IMR-90 (cell line): ENCODE data around the gene ELOVL5. TPM values are rescaled to one million over a fixed set of nuclear protein-coding genes. Genes with fewer than 3 reads are reported as not detected.

Experiments
- ATAC-seq: fragments of 200-7000 bp; cut with Tn5 transposase; 2 replicates; pipeline ENCODE4 v1.9.1; 2020; ENCODE audit warnings: low read depth, mild to moderate bottlenecking, moderate library complexity
- BruUV-seq: library from RNA; stranded (reverse); fragments of 400-500 nt; replicated peaks from 2 replicates; lab custom pipeline; 2021; lab: Mats Ljungman, UMichigan
- CTCF ChIA-PET: fragments of 300-600 bp; formaldehyde crosslinking; extraction: SDS; loops from one replicate; lab custom pipeline; 2021; ENCODE audit warnings: antibody characterized with exemption; lab: Yijun Ruan, JAX
- POLR2A ChIA-PET: fragments of 300-600 bp; sonication (Branson Sonifier 250); formaldehyde crosslinking; loops from one replicate; lab custom pipeline; 2022; ENCODE audit warnings: antibody characterized with exemption; ENCODE audit not compliant: unreplicated experiment; lab: Charles Lee
- DNase-seq: peaks from one replicate; pipeline ENCODE4 v3.0.0; 2013
- H2AFZ ChIP-seq: replicated peaks from 2 replicates; pipeline ENCODE3; 2013; ENCODE audit warnings: low read length, mild to moderate bottlenecking; ENCODE audit not compliant: poor library complexity
- H2AK5ac ChIP-seq: 2 replicates; pipeline ENCODE4 v1.6.1; 2013; ENCODE audit warnings: low read depth, low read length, inconsistent platforms
- H2AK9ac ChIP-seq: replicated peaks from 2 replicates; pipeline ENCODE3; 2013; ENCODE audit warnings: mild to moderate bottlenecking, low read depth, low read length, moderate library complexity; ENCODE audit not compliant: poor library complexity
- H2BK120ac ChIP-seq: 2 replicates; pipeline ENCODE4 v1.6.1; 2013; ENCODE audit warnings: low read depth, low read length, inconsistent platforms
- H2BK15ac ChIP-seq: 3 replicates; pipeline ENCODE4 v1.6.1; 2013; ENCODE audit warnings: low read depth, low read length, inconsistent platforms
- H2BK20ac ChIP-seq: 2 replicates; pipeline ENCODE4 v1.6.1; 2013; ENCODE audit warnings: low read depth, mild to moderate bottlenecking, inconsistent platforms, low read length, moderate library complexity
- H2BK5ac ChIP-seq: 2 replicates; pipeline ENCODE4 v1.6.1; 2013; ENCODE audit warnings: mild to moderate bottlenecking, low read depth, low read length, inconsistent platforms; ENCODE audit not compliant: poor library complexity, severe bottlenecking
- H3K14ac ChIP-seq: replicated peaks from 2 replicates; pipeline ENCODE4 v1.6.1; 2013; ENCODE audit warnings: low read depth, low read length, inconsistent platforms
- H3K18ac ChIP-seq: 2 replicates; pipeline ENCODE4 v1.6.1; 2013; ENCODE audit warnings: low read depth, low read length, control low read depth
- H3K23ac ChIP-seq: 2 replicates; pipeline ENCODE4 v1.6.1; 2013; ENCODE audit warnings: low read depth, low read length, inconsistent platforms
- H3K27ac ChIP-seq: 2 replicates; pipeline ENCODE4 v1.5.1; 2013; ENCODE audit warnings: mild to moderate bottlenecking, control low read depth, low read length; ENCODE audit not compliant: insufficient read depth
- H3K27me3 ChIP-seq: 2 replicates; pipeline ENCODE4 v1.6.1; 2013; ENCODE audit warnings: low read length; ENCODE audit not compliant: control insufficient read depth, insufficient read depth
- H3K36me3 ChIP-seq: 2 replicates; pipeline ENCODE4 v1.6.1; 2013; ENCODE audit warnings: low read length, mixed read lengths; ENCODE audit not compliant: control insufficient read depth, insufficient read depth
- H3K4ac ChIP-seq: 2 replicates; pipeline ENCODE4 v1.6.1; 2013; ENCODE audit warnings: low read depth, low read length, inconsistent platforms
- H3K4me1 ChIP-seq: 2 replicates; pipeline ENCODE4 v1.6.1; 2013; ENCODE audit warnings: low read length, mixed read lengths; ENCODE audit not compliant: control insufficient read depth, insufficient read depth
- H3K4me2 ChIP-seq: 2 replicates; pipeline ENCODE4 v1.6.1; 2013; ENCODE audit warnings: low read depth, mild to moderate bottlenecking, control low read depth, low read length, moderate library complexity
- H3K4me3 ChIP-seq: 2 replicates; pipeline ENCODE4 v1.5.1; 2013; ENCODE audit warnings: low read depth, mild to moderate bottlenecking, control low read depth, low read length, moderate library complexity; ENCODE audit not compliant: insufficient read depth
- H3K56ac ChIP-seq: 2 replicates; pipeline ENCODE4 v1.6.1; 2013; ENCODE audit warnings: low read length, inconsistent platforms; ENCODE audit not compliant: insufficient read depth; ENCODE audit errors: extremely low read depth
- H3K79me1 ChIP-seq, 2 experiments: 2 replicates each; pipeline ENCODE4 v1.6.1; 2013; ENCODE audit warnings: low read length in 2 of 2, inconsistent platforms in 1 of 2, low read depth in 1 of 2
- H3K9ac ChIP-seq: 2 replicates; pipeline ENCODE4 v1.6.1; 2013; ENCODE audit warnings: low read depth, low read length, control low read depth
- H3K9me1 ChIP-seq: 2 replicates; pipeline ENCODE4 v1.6.1; 2013; ENCODE audit warnings: low read length, inconsistent platforms; ENCODE audit not compliant: insufficient read depth
- H3K9me3 ChIP-seq: 2 replicates; pipeline ENCODE4 v1.6.1; 2013; ENCODE audit warnings: low read length; ENCODE audit not compliant: control insufficient read depth, insufficient read depth
- H4K20me1 ChIP-seq: 2 replicates; pipeline ENCODE4 v1.6.1; 2013; ENCODE audit warnings: low read length, inconsistent platforms; ENCODE audit not compliant: insufficient read depth
- H4K5ac ChIP-seq: 2 replicates; pipeline ENCODE4 v1.6.1; 2013; ENCODE audit warnings: mild to moderate bottlenecking, low read depth, low read length, control low read depth
- H4K8ac ChIP-seq, 2 experiments: 2 replicates each; pipeline ENCODE4 v1.6.1; 2013; ENCODE audit warnings: low read depth in 2 of 2, low read length in 2 of 2, control low read depth in 1 of 2, inconsistent platforms in 1 of 2
- H4K91ac ChIP-seq: 2 replicates; pipeline ENCODE4 v1.6.1; 2013; ENCODE audit warnings: low read depth, low read length, inconsistent platforms; ENCODE audit not compliant: insufficient read depth
- CEBPB ChIP-seq: IDR thresholded peaks from 2 replicates; pipeline ENCODE4 v1.6.1; 2012; ENCODE audit warnings: low read depth, low read length, improper control_type of control experiment
- WGBS, 2 experiments: methylation state at CpG; one replicate each; pipeline versions ENCODE4 v1.1.5 to v1.1.7; 2013; ENCODE audit warnings: missing lambda C conversion rate in 2 of 2; ENCODE audit not compliant: insufficient read length in 1 of 2; ENCODE audit errors: extremely low coverage in 2 of 2; 5-methylcytosine and 5-hydroxymethylcytosine counted together
- dilution Hi-C: fragments of 300-500 bp; cut with HindIII; formaldehyde crosslinking; loops from one replicate; pipeline ENCODE4 v1.14.3; 2018; ENCODE audit warnings: low sequenced_read_pairs; ENCODE audit not compliant: unreplicated experiment
- in situ Hi-C: fragments of 300-500 bp; cut with MboI; formaldehyde crosslinking; loops from 3 replicates; pipeline ENCODE4 v1.14.3; 2019; ENCODE audit warnings: low sequenced_read_pairs, inconsistent platforms, mixed read lengths
- intact Hi-C: fragments of 100-400 bp; cut with micrococcal nuclease; formaldehyde crosslinking; loops from 2 replicates; pipeline ENCODE4 v1.10.0; 2022
- polyA plus RNA-seq, 3 experiments: library from polyadenylated mRNA; depleted of rRNA; stranded (reverse); fragments of >200 nt; gene quantifications; 2 replicates each; pipeline ENCODE4 v1.2.3, GENCODE V29; 2012; ENCODE audit warnings: low replicate concordance in 1 of 3
- total RNA-seq: library from RNA; depleted of rRNA; stranded (reverse); fragments of >200 nt; gene quantifications from 2 replicates; pipeline ENCODE4 v1.2.3, GENCODE V29; 2012

Gene ELOVL5
- total and polyA plus RNA-seq, 2 of the 4 experiments (the other 2 are of a cell fraction), result 32.1 to 42.3 TPM

- Histone ChIP-seq H3K4me2 (no peak overlapping the region), H4K5ac (no peak overlapping the region), H2BK120ac (no peak overlapping the region), H3K18ac (no peak overlapping the region), H2AK9ac (no peak overlapping the region), H3K27me3 (no peaks in the 10 kb centered on the region), H4K91ac (no peak overlapping the region), H3K56ac (no peak overlapping the region), H3K9ac (no peak overlapping the region), H3K4me1 (peaks cover 2% of the 10 kb centered on the region; the same call in 1 of the 2 replicates), H2AFZ (no peak overlapping the region), H3K27ac (no peak overlapping the region), H3K9me1 (peaks cover 6% of the 10 kb centered on the region; the same call in 1 of the 2 replicates), H2AK5ac (no peak overlapping the region), H3K4ac (no peak overlapping the region), H4K20me1 (no peaks in the 10 kb centered on the region), H3K4me3 (no peak overlapping the region), H2BK20ac (no peak overlapping the region), H2BK15ac (no peak overlapping the region), H3K79me1 (peaks cover 29 to 54% of the 10 kb centered on the region in 2 experiments), H3K14ac (no peak overlapping the region), H2BK5ac (no peak overlapping the region), H4K8ac (no peak overlapping the region), H3K23ac (no peak overlapping the region), H3K36me3 (peaks cover 8% of the 10 kb centered on the region), H3K9me3 (no peaks in the 10 kb centered on the region)
- ATAC-seq, result no peak
- in situ Hi-C loops (no loop called here), intact Hi-C loops (no loop called here), dilution Hi-C loops (no loop called here)
- no TSS peak for BruUV-seq
- no CpG with 5 or more reads among the region's 1 CpG for WGBS, 2 experiments
- ChIA-PET POLR2A (no interaction called here), CTCF (no interaction called here)
- TF ChIP-seq CEBPB, result no peak
- no peak for DNase-seq
Measured at GRCh38 chr6:53295176-53295575, 53.6 kb downstream of the ELOVL5 start.
